MM.1S (cell line): ENCODE measurements around the gene CYB5RL.

Source experiments
- DNase-seq: peaks from one replicate; pipeline ENCODE4 v3.0.0-alpha.2; 2015
- H2AFZ ChIP-seq: fragments of 300-600 bp; sonication (generic); 2 replicates; pipeline ENCODE4 v1.6.0; 2016; ENCODE audit warnings: antibody characterized with exemption, low read length
- H3F3A ChIP-seq: fragments of 300-600 bp; sonication (generic); 2 replicates; pipeline ENCODE4 v1.6.1; 2016; ENCODE audit warnings: mild to moderate bottlenecking, antibody characterized with exemption, low read length, moderate library complexity, mixed read lengths; ENCODE audit not compliant: insufficient read depth
- H3K27ac ChIP-seq: fragments of 300-600 bp; sonication (generic); 2 replicates; pipeline ENCODE4 v1.5.1; 2016; ENCODE audit warnings: mild to moderate bottlenecking, low read length
- H3K27me3 ChIP-seq: fragments of 300-600 bp; sonication (generic); replicated peaks from 2 replicates; pipeline ENCODE4 v1.6.0; 2016; ENCODE audit warnings: low read length; ENCODE audit not compliant: insufficient read depth
- H3K36me3 ChIP-seq: fragments of 300-600 bp; sonication (generic); replicated peaks from 2 replicates; pipeline ENCODE4 v1.6.1; 2016; ENCODE audit warnings: mild to moderate bottlenecking, low read length, mixed read lengths; ENCODE audit not compliant: insufficient read depth
- H3K4me1 ChIP-seq: fragments of 300-600 bp; sonication (generic); 2 replicates; pipeline ENCODE4 v1.6.1; 2016; ENCODE audit warnings: low read length, mixed read lengths
- H3K4me2 ChIP-seq: fragments of 300-600 bp; sonication (generic); 2 replicates; pipeline ENCODE4 v1.6.0; 2016; ENCODE audit warnings: low read depth, low read length
- H3K4me3 ChIP-seq: fragments of 300-600 bp; sonication (generic); 2 replicates; pipeline ENCODE4 v1.5.1; 2016; ENCODE audit warnings: low read length, mixed read lengths
- H3K79me2 ChIP-seq: fragments of 300-600 bp; sonication (generic); 2 replicates; pipeline ENCODE4 v1.6.1; 2016; ENCODE audit warnings: mixed run types, low read length, mixed read lengths
- H3K9ac ChIP-seq: fragments of 300-600 bp; sonication (generic); 2 replicates; pipeline ENCODE4 v1.6.1; 2016; ENCODE audit warnings: low read length, mixed read lengths
- H3K9me2 ChIP-seq: fragments of 300-600 bp; sonication (generic); replicated peaks from 2 replicates; pipeline ENCODE4 v1.6.1; 2016; ENCODE audit warnings: mild to moderate bottlenecking, low read length, mixed read lengths; ENCODE audit not compliant: insufficient read depth
- H3K9me3 ChIP-seq: fragments of 300-600 bp; sonication (generic); replicated peaks from 2 replicates; pipeline ENCODE4 v1.6.1; 2016; ENCODE audit warnings: mild to moderate bottlenecking, low read length, mixed read lengths; ENCODE audit not compliant: insufficient read depth
- H4K20me1 ChIP-seq: fragments of 300-600 bp; sonication (generic); 2 replicates; pipeline ENCODE4 v1.6.1; 2016; ENCODE audit warnings: mild to moderate bottlenecking, low read length, moderate library complexity, mixed read lengths; ENCODE audit not compliant: insufficient read depth
- EZH2 ChIP-seq: fragments of 300-600 bp; sonication (generic); optimal IDR thresholded peaks from 2 replicates; pipeline ENCODE3; 2017; ENCODE audit warnings: low read depth, mild to moderate bottlenecking, antibody characterized with exemption, low read length, mixed read lengths
- EZH2phosphoT487 ChIP-seq: fragments of 300-600 bp; sonication (generic); IDR thresholded peaks from 2 replicates; pipeline ENCODE4 v1.6.1; 2018; ENCODE audit warnings: antibody characterized with exemption, low read length
- TF ChIP-seq, protein P1 (sequence below): fragments of 300-600 bp; sonication (generic); IDR thresholded peaks from 2 replicates; pipeline ENCODE4 v1.5.1; 2016; ENCODE audit warnings: antibody characterized with exemption, low read length, mixed read lengths

Gene CYB5RL

DNA sequence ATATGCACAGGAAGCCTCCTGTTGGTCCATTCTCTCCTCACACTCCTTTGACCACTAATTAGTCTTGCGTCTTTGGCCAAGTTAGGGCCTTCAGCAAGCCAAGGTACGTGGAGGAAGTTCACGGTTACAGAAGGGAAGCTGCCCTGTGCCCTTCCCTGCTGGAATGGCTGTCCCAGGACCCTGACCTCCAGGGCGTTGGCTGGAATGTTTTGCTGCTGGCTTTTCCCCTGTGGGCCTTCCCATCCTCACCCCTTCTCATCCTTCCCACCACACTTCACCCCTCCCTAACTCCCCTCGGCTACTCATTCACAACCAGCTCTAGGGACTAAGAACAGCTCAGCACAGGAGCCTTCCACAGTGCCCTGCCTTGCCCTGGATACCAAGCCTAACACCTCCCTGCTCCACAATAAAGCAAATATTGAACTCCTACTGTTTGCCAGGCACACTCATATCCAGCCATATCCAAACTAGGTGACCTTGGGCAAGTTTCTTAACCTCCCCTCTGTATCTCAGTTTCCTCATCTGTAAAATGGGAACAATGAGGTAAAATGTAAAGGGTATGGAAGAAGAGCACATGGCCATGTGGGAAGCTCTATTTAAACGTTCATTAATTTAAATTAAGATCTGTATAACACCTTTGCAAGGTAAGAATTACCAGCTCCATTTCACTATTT, 38.2 kb downstream of the CYB5RL start:
- TF ChIP-seq, protein P1, sequence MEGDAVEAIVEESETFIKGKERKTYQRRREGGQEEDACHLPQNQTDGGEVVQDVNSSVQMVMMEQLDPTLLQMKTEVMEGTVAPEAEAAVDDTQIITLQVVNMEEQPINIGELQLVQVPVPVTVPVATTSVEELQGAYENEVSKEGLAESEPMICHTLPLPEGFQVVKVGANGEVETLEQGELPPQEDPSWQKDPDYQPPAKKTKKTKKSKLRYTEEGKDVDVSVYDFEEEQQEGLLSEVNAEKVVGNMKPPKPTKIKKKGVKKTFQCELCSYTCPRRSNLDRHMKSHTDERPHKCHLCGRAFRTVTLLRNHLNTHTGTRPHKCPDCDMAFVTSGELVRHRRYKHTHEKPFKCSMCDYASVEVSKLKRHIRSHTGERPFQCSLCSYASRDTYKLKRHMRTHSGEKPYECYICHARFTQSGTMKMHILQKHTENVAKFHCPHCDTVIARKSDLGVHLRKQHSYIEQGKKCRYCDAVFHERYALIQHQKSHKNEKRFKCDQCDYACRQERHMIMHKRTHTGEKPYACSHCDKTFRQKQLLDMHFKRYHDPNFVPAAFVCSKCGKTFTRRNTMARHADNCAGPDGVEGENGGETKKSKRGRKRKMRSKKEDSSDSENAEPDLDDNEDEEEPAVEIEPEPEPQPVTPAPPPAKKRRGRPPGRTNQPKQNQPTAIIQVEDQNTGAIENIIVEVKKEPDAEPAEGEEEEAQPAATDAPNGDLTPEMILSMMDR: no peak
- no peak for TF ChIP-seq EZH2phosphoT487
- no peak for TF ChIP-seq EZH2
- Histone ChIP-seq H3K9me3 (no peaks in the 10 kb centered on the region), H3K4me1 (no peaks in the 10 kb centered on the region), H3K27ac (no peak overlapping the region), H3K9ac (no peak overlapping the region), H3K36me3 (no peaks in the 10 kb centered on the region), H3F3A (no peaks in the 10 kb centered on the region), H3K4me2 (no peak overlapping the region), H3K27me3 (no peaks in the 10 kb centered on the region), H3K4me3 (no peak overlapping the region), H3K9me2 (no peaks in the 10 kb centered on the region), H4K20me1 (no peaks in the 10 kb centered on the region), H3K79me2 (no peaks in the 10 kb centered on the region), H2AFZ (no peak overlapping the region)
- no peak for DNase-seq

DNA sequence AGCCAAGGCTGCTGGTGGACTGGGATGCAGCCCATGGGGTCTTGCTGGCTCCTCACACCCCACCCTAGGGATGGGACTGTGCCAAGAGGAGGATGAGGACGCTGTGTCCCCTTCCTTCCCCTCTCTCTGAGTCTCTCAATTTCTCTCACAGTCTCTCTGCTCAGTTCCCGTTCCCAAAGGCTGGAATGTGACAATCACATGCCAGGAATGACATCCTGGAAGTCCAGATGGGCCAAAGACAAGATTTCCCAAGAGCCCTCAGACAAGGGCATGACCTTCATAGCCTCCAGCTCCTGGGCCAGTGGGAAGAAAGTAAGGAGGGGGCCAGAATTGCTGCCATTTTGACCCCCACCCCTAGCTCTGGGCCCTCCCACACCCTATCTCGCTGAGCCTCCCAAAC, 39.5 kb downstream of the CYB5RL start:
- H3K9me2 ChIP-seq: no peaks in the 10 kb centered on the region
- TF ChIP-seq, protein P1: no peak
- TF ChIP-seq EZH2phosphoT487 (no peak), EZH2 (no peak)
- H3K36me3 ChIP-seq: no peaks in the 10 kb centered on the region
- no peak overlapping the region for H3K9ac ChIP-seq
- H4K20me1 ChIP-seq: no peaks in the 10 kb centered on the region
- H3K27me3 ChIP-seq: no peaks in the 10 kb centered on the region
- H3K79me2 ChIP-seq: no peaks in the 10 kb centered on the region
- H3K27ac ChIP-seq: no peak overlapping the region
- H3K4me2 ChIP-seq: no peak overlapping the region
- H3K4me1 ChIP-seq: no peaks in the 10 kb centered on the region
- no peak overlapping the region for H2AFZ ChIP-seq
- no peaks in the 10 kb centered on the region for H3K9me3 ChIP-seq
- DNase-seq: no peak
- no peak overlapping the region for H3K4me3 ChIP-seq
- H3F3A ChIP-seq: no peaks in the 10 kb centered on the region

DNA sequence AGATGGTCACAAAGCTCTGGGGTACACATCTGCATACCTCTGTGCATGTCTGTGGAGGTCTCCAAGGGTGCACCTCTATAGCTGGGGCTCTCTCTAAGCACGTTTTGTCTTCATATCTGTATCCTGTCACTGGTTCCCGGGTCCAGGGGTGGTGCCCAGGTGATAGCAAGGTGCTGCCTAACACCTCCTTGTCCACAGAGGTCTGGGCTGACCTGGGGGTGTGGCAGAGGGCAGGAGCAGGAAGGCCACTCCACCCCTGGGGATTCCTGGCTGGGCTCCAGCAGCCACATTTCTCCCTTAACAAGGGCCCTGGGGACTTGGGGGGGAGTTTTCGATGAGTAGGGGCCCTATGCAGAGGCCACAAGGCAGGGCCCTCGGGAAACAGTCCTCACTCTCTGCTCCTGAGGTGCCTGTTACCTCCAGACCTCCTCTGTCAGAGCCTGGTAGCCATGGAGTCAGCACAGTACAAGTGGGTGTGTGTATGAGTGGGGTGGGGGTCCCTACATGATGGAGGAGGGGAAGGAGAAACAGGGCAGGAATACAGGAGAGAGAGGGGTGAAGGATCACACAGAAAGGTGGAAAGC, 40.0 kb downstream of the CYB5RL start:
- no peak overlapping the region for H3K27ac ChIP-seq
- no peaks in the 10 kb centered on the region for H3K4me1 ChIP-seq

More for the DNA sequence above, 40.0 kb downstream of the CYB5RL start:
- H3K9me3 ChIP-seq: no peaks in the 10 kb centered on the region
- H3K27me3 ChIP-seq: no peaks in the 10 kb centered on the region
- no peaks in the 10 kb centered on the region for H3F3A ChIP-seq
- no peaks in the 10 kb centered on the region for H3K9me2 ChIP-seq
- no peak overlapping the region for H3K9ac ChIP-seq
- H3K79me2 ChIP-seq: no peaks in the 10 kb centered on the region
- H2AFZ ChIP-seq: no peak overlapping the region
- H3K36me3 ChIP-seq: no peaks in the 10 kb centered on the region
- TF ChIP-seq, protein P1: no peak
- no peak for TF ChIP-seq EZH2
- TF ChIP-seq EZH2phosphoT487: no peak
- H3K4me2 ChIP-seq: no peak overlapping the region
- no peak for DNase-seq
- H4K20me1 ChIP-seq: no peaks in the 10 kb centered on the region
- H3K4me3 ChIP-seq: no peak overlapping the region
